Stimulated activated CD8-positive, alpha-beta memory T cell treated with anti-CD3 and anti-CD28 coated beads, Interleukin-2, amount 100 ng/mL, for 1 hour (primary cell): ENCODE measurements around the gene RNF8.
"Not testable (repeated sequence)": the region's sequence is repeated elsewhere in the genome, so short reads cannot be mapped to it uniquely, and the experiment has no call there.

Source experiments
- DNase-seq, 2 donors: peaks; one replicate each; pipeline ENCODE4 v3.0.0-alpha.2; 2020; ENCODE audit warnings: low read depth in 2 of 2

Gene RNF8, protein sequence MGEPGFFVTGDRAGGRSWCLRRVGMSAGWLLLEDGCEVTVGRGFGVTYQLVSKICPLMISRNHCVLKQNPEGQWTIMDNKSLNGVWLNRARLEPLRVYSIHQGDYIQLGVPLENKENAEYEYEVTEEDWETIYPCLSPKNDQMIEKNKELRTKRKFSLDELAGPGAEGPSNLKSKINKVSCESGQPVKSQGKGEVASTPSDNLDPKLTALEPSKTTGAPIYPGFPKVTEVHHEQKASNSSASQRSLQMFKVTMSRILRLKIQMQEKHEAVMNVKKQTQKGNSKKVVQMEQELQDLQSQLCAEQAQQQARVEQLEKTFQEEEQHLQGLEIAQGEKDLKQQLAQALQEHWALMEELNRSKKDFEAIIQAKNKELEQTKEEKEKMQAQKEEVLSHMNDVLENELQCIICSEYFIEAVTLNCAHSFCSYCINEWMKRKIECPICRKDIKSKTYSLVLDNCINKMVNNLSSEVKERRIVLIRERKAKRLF

GRCh38 chr6:37353761-37354525 is at the start of gene RNF8:
Gene RNF8 (plus strand): TSS chr6:37353983. CDS start chr6:37354165, 182 bp downstream.
- peak; percentile 73 to 82 for DNase-seq

- no peak for DNase-seq
Observed at GRCh38 chr6:37304766-37305165, 49.0 kb upstream of the RNF8 start.

- no peak for DNase-seq
Observed at GRCh38 chr6:37305841-37306425, 47.9 kb upstream of the RNF8 start.

DNA sequence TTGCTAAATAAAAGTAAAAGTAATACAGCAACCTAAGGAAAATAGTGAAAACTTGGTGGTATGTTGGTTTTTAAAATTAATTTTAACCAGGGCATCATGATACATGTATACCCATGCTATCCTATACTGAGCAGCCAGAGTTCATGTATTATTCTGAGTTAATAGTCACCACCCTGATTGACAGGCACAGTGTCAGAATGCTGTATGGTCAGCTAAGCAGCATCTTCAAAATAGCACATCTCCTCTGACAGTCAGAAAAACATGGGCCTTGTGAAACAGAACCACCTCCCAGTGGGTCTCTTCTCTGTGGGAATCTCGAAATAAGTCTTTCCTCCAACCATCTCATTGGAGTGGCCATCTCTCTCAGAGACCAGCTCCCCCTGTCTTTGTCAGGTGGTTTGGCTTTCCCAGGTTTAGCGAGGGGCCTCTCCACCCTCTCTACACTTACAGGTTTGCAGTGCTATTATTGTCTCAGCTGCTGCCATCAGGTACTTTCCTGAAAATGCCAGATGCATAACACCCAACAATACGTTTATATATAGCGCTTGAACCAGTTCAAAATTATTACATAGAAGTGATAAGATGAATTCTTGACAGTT is 47.1 kb upstream of the RNF8 start:
- DNase-seq: no peak

DNA sequence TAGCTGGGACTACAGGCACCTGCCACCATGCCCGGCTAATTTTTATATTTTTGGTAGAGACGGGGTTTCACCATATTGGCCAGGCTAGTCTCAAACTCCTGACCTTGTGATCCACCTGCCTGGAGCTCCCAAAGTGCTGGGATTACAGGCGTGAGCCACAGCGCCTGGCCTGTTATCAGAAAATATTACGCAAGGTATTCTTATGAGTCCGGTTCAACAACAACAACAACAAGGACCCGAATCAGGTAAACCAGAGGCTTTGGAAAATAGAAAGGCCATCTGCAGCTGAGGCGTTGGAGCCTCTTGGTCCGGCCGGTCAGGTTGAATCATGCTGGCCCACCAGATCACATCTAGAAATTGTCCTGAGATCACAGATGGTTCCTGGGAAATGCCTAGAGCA is 46.3 kb upstream of the RNF8 start:
- DNase-seq: not testable (repeated sequence)

- DNase-seq: no peak
Observed at GRCh38 chr6:37308069-37308815, 45.5 kb upstream of the RNF8 start.

- DNase-seq: no peak
Observed at GRCh38 chr6:37309046-37309445, 44.7 kb upstream of the RNF8 start.

- DNase-seq: no peak
Observed at GRCh38 chr6:37309692-37310091, 44.1 kb upstream of the RNF8 start.

DNA sequence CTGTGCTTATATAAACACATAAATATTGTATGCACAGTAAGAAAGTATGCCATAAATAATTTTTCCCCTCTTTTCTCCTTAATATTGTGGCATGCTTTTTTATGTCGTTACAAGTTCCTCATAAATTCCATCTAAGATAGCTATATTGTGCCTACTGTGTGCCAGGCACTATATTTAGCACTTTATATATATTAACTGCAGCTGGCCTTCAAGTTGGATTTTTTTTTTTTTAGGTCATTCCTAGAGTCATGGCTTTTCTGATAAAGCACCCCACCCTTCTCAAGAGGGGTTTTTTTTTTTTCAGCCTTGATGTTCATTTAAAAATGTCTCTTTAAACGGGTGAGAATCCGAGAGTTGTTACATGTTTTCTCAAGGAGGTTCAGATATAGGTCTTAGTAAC is 42.8 kb upstream of the RNF8 start:
- no peak for DNase-seq

DNA sequence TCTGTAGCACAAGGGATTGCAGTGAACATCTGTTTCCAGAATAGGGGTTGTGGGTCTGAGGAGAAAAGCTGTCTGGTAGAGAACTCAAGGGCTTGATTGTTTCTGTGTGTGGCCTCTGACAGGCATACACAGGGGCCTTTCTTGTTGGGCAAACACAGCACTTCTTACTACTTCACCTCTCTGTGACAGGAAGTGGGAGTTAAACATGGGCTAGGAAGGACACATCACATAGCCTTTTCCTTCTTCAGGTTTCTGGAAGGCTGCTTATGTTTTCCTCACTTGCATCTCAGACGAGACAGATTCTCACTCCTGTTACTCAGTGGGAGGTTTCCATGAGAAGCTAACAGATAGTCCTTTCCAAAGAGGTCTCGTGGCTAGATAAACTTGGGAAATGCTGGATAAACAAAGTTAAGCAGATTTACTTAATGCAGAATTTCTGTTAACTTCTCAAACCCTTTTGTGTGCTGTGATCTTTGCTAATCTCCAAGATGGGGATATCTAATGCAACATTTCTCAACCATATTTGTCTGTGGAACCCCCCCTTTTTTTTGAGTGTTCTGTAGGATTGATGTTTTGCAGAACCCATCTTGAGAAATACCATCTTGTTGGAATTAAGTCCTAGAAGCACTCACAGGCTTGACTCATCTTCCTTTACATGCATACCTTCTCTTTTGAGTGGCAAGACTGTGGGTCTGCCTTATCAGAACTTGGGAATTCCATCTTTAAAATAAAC is 41.9 kb upstream of the RNF8 start:
- no peak for DNase-seq

GRCh38 chr6:37313723-37314486 is 39.9 kb upstream of the RNF8 start:
- DNase-seq: no peak

DNA sequence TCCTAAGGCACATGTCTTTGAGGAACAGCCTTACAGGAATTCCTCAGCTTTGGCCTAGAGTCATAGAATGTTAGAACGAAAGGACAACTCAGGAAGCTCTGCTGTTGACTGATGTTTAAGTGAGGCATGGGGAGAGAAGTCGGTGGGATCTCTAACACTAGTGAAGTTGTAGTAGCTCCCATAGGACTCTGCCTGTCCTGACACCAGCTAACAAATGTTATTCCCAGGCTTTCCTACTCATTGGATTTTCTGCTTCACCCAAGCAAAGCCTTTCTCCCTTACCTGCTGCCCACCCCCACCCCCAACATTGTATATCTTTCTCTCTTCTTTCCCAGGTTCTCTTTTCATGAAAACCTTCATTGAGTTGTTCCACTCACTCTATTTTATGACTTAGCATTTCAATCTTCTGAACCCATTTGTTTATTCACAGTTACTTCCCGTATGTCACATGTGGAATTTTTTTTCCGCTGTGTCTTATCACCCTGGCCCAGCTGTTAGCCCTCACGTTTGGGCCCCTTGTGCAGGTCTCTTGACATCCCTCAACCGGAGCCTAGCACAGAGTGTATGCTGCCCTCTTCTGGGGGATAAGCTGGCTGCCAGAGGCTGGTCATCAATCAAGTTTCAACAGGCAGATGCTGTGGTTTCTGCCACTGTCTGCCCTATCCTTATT is 39.2 kb upstream of the RNF8 start:
- DNase-seq: no peak

GRCh38 chr6:37315157-37315515 is 38.6 kb upstream of the RNF8 start:
- no peak for DNase-seq

GRCh38 chr6:37316071-37316470 is 37.7 kb upstream of the RNF8 start:
- no peak for DNase-seq

GRCh38 chr6:37317312-37318038 is 36.3 kb upstream of the RNF8 start:
- no peak for DNase-seq

GRCh38 chr6:37319156-37319555 is 34.6 kb upstream of the RNF8 start:
- DNase-seq: no peak

DNA sequence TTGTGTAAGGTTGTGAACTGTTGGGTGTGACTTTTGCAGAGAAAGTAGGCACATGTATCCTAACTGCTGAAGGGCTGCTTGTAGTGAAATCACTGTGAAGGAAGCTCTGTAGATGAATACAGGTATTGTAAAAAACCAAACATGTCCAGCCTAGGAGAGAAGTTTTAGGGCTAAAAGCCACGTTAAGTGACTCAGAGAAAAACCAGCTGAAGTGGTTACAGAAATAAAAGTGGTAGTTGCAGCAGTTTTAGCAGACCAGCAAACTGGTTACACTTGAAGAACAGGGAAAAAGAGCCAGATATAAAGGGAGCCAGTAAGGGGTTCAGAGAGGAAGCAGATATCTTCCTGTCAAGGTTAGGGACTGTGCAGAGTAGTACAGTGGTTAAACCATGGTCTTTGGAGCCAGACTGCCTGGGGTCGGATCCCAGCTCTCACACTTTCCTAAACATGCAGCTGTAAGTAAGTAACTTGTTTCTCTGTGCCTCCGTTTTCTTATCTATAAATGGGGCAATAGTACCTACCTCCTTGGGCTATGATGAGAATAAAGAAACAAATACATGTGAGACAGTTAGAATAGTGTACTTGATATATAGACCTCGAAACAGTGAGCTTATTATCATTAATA is 33.8 kb upstream of the RNF8 start:
- no peak for DNase-seq

DNA sequence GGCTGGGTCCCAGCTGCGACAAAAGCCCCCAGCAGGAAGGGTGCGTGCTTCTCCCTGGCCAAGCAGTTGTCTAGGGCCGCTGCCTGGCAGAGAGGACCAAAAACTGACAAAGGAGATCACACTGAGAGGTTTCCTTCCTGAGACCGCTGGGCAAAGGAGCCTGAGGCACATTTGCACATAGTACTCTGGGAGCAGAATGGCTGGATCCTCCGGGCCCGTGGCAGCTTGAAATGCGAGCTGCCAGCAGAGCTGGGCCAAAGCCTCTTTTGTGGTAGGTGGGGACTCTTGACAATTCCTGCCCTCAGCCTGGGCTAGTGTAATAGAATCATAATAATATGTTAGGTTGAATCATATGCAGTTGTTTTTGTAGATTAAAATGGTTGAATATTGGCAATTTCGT is 33.1 kb upstream of the RNF8 start:
- DNase-seq: no peak
